HG03135 (cell line): ENCODE data around the gene SYTL1.

ENCODE experiments used
- ATAC-seq: cut with Tn5 transposase; IDR thresholded peaks from one replicate; pipeline ENCODE4 v1.9.1; 2021; ENCODE audit warnings: mild to moderate bottlenecking, moderate library complexity; ENCODE audit not compliant: unreplicated experiment

Gene SYTL1

DNA sequence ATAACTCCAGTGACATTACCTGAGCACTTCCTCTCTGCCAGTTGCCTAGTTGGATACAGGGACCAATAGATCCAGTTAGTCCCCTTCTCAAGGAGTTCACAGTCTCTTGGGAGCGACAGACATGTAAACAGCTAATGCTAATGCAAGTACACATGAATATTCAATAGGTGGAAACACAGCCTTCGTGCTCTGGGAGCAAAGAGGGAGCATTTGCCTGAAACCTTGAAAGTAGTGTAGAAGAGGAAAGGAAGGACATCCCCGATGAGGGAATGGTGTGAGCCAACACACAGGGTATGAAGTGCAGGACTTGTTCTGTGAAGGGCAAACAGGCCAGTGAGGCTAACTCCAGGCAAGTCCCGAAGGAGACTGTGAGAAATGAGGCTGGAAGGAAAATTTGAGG, 23.7 kb upstream of the SYTL1 start:
- no peak for ATAC-seq

GRCh38 chr1:27318596-27318995, 23.2 kb upstream of the SYTL1 start:
- ATAC-seq = no peak

DNA sequence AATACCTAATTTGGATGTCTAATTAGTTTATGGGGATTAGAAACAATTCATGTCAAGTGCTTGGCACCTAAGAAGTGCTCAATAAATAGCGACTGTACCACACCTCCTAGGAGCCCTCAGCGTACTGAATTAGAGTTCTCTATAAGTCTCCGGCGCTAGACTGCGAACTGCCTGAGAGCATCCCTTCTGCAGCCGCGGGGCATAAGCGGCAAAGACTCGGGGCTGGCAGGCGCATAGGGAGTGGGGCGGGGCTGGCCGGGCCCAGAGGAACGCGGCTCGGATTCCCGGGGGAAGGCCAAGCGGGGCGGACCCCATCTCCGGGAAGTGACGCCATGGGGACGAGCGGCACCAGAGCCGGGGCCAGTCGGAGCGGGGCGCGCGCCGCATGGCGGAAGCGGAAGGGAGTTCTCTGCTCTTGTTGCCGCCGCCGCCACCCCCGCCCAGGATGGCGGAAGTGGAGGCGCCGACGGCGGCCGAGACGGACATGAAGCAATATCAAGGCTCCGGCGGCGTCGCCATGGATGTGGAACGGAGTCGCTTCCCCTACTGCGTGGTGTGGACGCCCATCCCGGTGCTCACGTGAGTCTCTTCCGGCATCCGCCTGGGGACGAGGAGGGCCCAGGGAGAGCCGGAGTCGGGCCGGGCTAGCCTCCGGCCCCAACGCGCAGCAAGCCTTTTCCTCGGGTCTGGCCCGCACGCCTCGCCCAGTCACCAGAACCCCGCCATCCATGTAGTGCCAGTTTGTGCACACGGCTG, 19.8 kb upstream of the SYTL1 start, which contains the start of gene TMEM222:
TSS of gene TMEM222 (plus strand) at position 351 of the 756 bp plus-strand sequence. CDS start at position 386, 35 bp downstream.
- peak; percentile 95 for ATAC-seq

DNA sequence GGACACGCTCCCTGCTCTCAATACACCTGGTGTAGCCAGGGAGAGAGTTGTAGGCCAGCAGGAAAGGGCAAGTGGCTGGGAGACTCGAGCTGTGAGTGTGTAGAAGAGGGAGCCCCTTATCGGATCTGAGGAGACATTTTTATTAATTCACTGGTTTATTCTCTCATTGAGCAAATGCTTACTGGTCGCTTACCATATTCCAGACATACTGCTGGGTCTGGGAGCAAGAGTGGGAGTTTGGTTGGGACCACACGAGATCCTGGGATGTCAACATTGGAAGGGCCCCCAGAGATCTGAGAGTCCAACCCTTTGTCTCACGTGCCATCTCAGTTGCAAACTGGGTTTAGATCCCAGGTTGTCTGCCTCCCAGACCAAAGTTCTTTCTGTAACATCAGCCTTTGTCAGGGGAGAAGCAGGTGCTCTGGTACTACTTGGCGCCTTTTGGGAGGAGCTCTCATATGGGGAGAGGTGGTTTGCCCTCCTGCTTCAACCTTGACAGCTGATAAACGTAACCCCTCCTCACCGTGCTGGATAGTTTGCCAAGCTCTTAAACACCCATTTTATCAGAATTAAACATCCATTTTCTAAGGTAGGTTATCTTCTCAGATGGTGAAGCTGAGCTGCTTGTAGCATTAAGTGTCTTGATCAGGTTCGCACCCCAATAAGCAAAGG, 19.1 kb upstream of the SYTL1 start:
- no peak for ATAC-seq

GRCh38 chr1:27325286-27325685, 16.5 kb upstream of the SYTL1 start:
- ATAC-seq = no peak

- no peak for ATAC-seq
Measured at GRCh38 chr1:27327964-27328363, 13.9 kb upstream of the SYTL1 start.

- ATAC-seq = no peak
Measured at GRCh38 chr1:27330786-27331185, 11.0 kb upstream of the SYTL1 start.

DNA sequence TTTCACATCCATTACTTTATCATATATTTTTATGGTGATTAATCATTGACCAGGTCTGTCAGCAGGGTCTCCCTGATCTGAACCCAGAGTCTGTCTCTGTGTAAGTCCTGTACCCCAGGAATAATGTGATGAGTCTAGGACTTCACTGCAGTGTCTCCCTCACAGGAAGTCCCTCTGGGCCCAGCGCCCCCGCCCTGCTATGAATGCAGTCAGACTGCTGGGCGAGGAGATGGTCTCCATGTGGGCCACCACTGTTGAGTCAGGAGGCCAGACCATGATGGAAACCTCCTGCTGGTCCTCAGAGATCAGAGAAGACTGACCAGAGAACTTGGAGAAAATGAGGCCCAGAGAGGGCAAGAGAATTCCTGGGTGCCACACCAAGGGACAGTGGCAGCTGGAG, 10.4 kb upstream of the SYTL1 start:
- no peak for ATAC-seq

DNA sequence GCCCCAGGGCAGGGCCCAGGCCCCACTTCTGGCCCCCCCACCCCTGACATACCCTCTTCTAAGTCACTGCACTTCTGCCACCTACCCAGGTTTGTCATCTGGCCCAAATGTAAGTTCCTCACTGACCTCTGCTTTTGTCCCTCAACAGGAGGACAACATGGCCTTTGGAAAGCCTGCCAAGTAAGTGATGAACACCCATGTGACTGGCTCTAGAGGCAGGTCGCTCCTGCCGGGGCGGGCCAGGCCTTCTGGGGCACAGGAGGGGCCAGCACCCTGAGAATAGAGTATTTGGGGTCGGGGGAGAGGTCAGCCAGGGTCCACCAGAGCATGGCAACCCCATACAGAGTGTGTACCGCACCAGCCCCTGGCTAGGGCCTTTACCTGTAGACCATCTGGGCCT, 9.9 kb upstream of the SYTL1 start:
- ATAC-seq = no peak

DNA sequence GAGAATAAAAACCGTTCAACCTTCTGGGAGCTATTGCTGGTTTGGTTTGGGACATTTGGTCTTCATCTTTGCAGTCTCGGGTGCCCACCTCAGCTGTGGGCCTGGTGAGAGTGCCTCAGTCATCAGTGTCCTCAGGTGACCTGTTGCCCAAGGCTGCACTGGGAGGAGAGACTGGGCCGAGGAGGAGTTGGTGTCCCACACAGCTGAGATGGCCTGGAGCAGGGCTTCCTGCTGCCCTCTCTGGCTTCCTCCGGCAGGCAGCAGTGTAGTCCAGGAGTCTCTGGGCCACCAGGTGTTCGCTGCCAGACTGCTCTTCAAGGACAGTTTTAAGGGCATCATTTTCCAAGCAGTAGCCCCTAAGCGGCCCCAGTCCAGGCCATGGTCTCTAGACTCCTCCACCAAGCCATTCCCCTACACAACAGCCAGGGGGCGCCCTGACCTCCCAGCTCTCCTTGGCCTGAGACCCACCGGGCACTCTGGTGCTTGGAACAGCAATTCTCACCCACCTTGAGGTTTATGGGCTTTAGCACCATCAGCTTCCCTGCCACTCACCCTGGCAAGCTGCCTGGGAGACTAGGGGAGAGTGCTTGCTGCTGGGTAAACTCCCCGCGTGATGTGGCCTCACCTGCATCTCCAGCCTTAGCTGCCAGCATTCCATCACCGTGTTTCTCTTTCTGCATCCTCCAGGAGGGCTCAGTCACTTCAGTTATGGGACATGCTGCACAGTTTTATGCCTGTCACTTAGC, 9.1 kb upstream of the SYTL1 start:
- no peak for ATAC-seq

DNA sequence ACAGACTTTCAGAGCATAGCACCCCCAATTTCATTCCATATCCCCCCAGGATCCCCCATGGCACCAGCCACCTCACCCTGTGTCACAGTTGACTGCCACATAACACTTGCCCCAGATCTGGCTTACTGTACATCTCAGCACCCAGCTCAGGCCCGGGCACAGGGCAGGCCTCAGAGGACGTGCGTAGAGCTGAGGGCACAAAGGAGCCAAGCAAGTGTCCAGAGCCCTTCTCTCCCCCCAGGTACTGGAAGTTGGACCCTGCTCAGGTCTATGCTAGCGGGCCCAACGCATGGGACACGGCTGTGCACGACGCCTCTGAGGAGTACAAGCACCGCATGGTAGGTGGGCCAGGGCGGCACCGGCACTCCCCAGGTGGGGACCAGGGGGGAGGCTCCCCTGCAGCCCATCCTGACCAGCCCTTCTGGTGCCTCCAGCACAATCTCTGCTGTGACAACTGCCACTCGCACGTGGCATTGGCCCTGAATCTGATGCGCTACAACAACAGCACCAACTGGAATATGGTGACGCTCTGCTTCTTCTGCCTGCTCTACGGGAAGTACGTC, 8.0 kb upstream of the SYTL1 start:
- no peak for ATAC-seq

- ATAC-seq = no peak
Measured at GRCh38 chr1:27335506-27336422, 6.1 kb upstream of the SYTL1 start.

GRCh38 chr1:27336756-27337155, 5.1 kb upstream of the SYTL1 start:
- no peak for ATAC-seq

DNA sequence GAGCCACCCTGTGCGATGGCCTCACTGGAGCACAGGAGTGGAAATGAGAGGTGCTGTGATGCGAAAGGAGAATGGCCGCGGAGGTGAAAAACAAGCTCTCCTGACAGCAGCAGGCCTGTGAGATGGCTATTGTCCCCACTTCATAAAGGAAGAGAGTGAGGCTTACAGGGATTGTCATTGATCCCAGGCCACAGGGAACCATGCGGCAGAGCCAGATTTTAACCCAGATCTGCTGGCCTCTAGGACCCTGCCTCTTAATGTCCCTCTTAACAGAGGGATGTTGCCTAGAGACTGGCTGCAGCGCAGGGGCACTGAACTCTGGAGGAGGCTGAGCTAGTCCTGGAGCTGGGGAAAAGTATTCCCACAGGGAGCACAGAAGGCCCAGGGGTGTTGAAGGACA, 3.1 kb upstream of the SYTL1 start:
- no peak for ATAC-seq

DNA sequence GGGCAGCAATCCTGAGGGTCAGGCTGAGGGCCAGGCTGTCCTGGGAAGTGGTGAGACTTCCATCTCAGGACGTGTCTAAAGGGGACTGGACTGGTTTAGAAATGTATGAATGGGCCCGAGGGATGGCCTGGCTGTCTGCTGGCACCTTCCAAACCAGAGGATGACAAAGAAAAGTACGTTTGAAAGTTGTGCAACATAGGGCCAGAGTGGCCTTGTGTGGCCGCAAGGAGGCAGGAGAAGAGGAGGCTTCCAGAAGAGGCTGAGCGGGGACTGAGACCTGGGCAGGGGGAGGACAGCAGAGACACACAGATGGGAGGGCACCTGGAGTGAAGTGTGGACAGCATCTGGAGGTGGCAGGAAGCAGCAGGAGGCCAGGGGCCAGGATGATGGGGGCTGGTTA, 2.6 kb upstream of the SYTL1 start:
- ATAC-seq = no peak

- ATAC-seq = peak; percentile 10
Measured at GRCh38 chr1:27342391-27342777, 562 bp downstream of the SYTL1 start.

- no peak for ATAC-seq
Measured at GRCh38 chr1:27342778-27343638, 1.2 kb downstream of the SYTL1 start.

GRCh38 chr1:27343639-27344025, 1.8 kb downstream of the SYTL1 start:
- no peak for ATAC-seq

DNA sequence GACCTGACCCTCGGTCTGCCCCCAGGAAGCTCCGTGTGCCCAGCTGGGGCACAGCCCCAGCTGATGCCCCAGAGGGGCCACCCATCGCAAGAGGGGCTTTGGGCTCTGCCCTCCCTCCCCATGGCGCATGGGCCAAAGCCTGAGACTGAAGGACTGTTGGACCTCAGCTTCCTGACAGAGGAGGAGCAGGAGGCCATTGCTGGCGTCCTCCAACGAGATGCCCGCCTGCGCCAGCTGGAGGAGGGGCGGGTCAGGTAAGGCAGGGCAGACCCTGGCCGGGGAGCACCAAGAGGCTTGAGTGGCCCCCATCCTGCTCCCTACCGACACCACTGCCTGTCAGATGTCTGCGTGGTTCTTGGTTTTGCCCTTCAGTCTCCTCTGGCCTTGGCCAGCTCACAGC, 3.5 kb downstream of the SYTL1 start:
- no peak for ATAC-seq

GRCh38 chr1:27346357-27346756, 4.5 kb downstream of the SYTL1 start:
- no peak for ATAC-seq
